Loucy (cell line): ENCODE data around the gene HEXIM2.

Experiments used
- CTCF ChIP-seq: fragments of 200-600 bp; sonication (generic); conservative IDR thresholded peaks from 2 replicates; pipeline ENCODE4 v1.5.1; 2014; ENCODE audit warnings: mild to moderate bottlenecking, antibody characterized with exemption, low read length
- EZH2phosphoT487 ChIP-seq: fragments of 200-600 bp; IDR thresholded peaks from 2 replicates; pipeline ENCODE4 v1.6.1; 2018; ENCODE audit warnings: antibody characterized with exemption, mild to moderate bottlenecking, moderate library complexity, borderline replicate concordance

GRCh38 chr17:45146592-45146889 lies 15.1 kb upstream of the HEXIM2 start:
- TF ChIP-seq CTCF (no peak), EZH2phosphoT487 (no peak)
